CD4-positive, alpha-beta T cell treated with Interleukin-17A for 1 hour (primary cell): Measurements from ENCODE around the gene FTH1.
"Not testable (repeated sequence)": the region's sequence is repeated elsewhere in the genome, so short reads cannot be mapped to it uniquely, and the experiment has no call there.

Experiments used
- DNase-seq: peaks from one replicate; pipeline ENCODE4 v3.0.0-alpha.2; 2020

The FTH1 gene

GRCh38 chr11:61963282-61964057 lies 4.0 kb downstream of the FTH1 start:
- peak; percentile 63 for DNase-seq

- no peak for DNase-seq
Measured at GRCh38 chr11:61963016-61963281, 4.5 kb downstream of the FTH1 start.

GRCh38 chr11:61962213-61963015 lies 5.0 kb downstream of the FTH1 start:
- DNase-seq: no peak

GRCh38 chr11:61961570-61962212 lies 5.7 kb downstream of the FTH1 start:
- no peak for DNase-seq

GRCh38 chr11:61960532-61960931 lies 6.9 kb downstream of the FTH1 start:
- no peak for DNase-seq

GRCh38 chr11:61959678-61960077 lies 7.8 kb downstream of the FTH1 start:
- DNase-seq: no peak

GRCh38 chr11:61959114-61959513 lies 8.3 kb downstream of the FTH1 start:
- DNase-seq: no peak

- no peak for DNase-seq
Measured at GRCh38 chr11:61958590-61958989, 8.8 kb downstream of the FTH1 start.

GRCh38 chr11:61957021-61957770 lies 10.2 kb downstream of the FTH1 start:
- no peak for DNase-seq

- no peak for DNase-seq
Measured at GRCh38 chr11:61956191-61957020, 11.0 kb downstream of the FTH1 start.

- peak; percentile 34 for DNase-seq
Measured at GRCh38 chr11:61955422-61956135, 11.9 kb downstream of the FTH1 start.

- peak; percentile 33 for DNase-seq
Measured at GRCh38 chr11:61954851-61955421, 12.5 kb downstream of the FTH1 start.

- no peak for DNase-seq
Measured at GRCh38 chr11:61954106-61954850, 13.2 kb downstream of the FTH1 start.

GRCh38 chr11:61953632-61954031 lies 13.8 kb downstream of the FTH1 start:
- DNase-seq: not testable (repeated sequence)

- DNase-seq: no peak
Measured at GRCh38 chr11:61952882-61953281, 14.6 kb downstream of the FTH1 start.

GRCh38 chr11:61951484-61952135 lies 15.8 kb downstream of the FTH1 start:
- DNase-seq: no peak

- no peak for DNase-seq
Measured at GRCh38 chr11:61950035-61950547, 17.3 kb downstream of the FTH1 start, which contains the start of gene BEST1. Gene BEST1, plus strand, starts transcription at chr11:61950351. Its CDS starts 1,456 bp downstream, at chr11:61951807.

- peak; percentile 21 for DNase-seq
Measured at GRCh38 chr11:61949169-61950034, 18.0 kb downstream of the FTH1 start.
